IMR-90 (cell line): Measurements from ENCODE around the gene UBE2QL1. TPM values are rescaled to one million over a fixed set of nuclear protein-coding genes. Genes with fewer than 3 reads are reported as not detected.

Experiments used
- ATAC-seq: fragments of 200-7000 bp; cut with Tn5 transposase; 2 replicates; pipeline ENCODE4 v1.9.1; 2020; ENCODE audit warnings: low read depth, mild to moderate bottlenecking, moderate library complexity
- BruUV-seq: library from RNA; stranded (reverse); fragments of 400-500 nt; replicated peaks from 2 replicates; lab custom pipeline; 2021; lab: Mats Ljungman, UMichigan
- CTCF ChIA-PET: fragments of 300-600 bp; formaldehyde crosslinking; extraction: SDS; loops from one replicate; lab custom pipeline; 2021; ENCODE audit warnings: antibody characterized with exemption; lab: Yijun Ruan, JAX
- POLR2A ChIA-PET: fragments of 300-600 bp; sonication (Branson Sonifier 250); formaldehyde crosslinking; loops from one replicate; lab custom pipeline; 2022; ENCODE audit warnings: antibody characterized with exemption; ENCODE audit not compliant: unreplicated experiment; lab: Charles Lee
- DNase-seq: peaks from one replicate; pipeline ENCODE4 v3.0.0; 2013
- H2AFZ ChIP-seq: replicated peaks from 2 replicates; pipeline ENCODE3; 2013; ENCODE audit warnings: low read length, mild to moderate bottlenecking; ENCODE audit not compliant: poor library complexity
- H2AK5ac ChIP-seq: 2 replicates; pipeline ENCODE4 v1.6.1; 2013; ENCODE audit warnings: low read depth, low read length, inconsistent platforms
- H2AK9ac ChIP-seq: replicated peaks from 2 replicates; pipeline ENCODE3; 2013; ENCODE audit warnings: mild to moderate bottlenecking, low read depth, low read length, moderate library complexity; ENCODE audit not compliant: poor library complexity
- H2BK120ac ChIP-seq: 2 replicates; pipeline ENCODE4 v1.6.1; 2013; ENCODE audit warnings: low read depth, low read length, inconsistent platforms
- H2BK15ac ChIP-seq: 3 replicates; pipeline ENCODE4 v1.6.1; 2013; ENCODE audit warnings: low read depth, low read length, inconsistent platforms
- H2BK20ac ChIP-seq: 2 replicates; pipeline ENCODE4 v1.6.1; 2013; ENCODE audit warnings: low read depth, mild to moderate bottlenecking, inconsistent platforms, low read length, moderate library complexity
- H2BK5ac ChIP-seq: 2 replicates; pipeline ENCODE4 v1.6.1; 2013; ENCODE audit warnings: mild to moderate bottlenecking, low read depth, low read length, inconsistent platforms; ENCODE audit not compliant: poor library complexity, severe bottlenecking
- H3K14ac ChIP-seq: replicated peaks from 2 replicates; pipeline ENCODE4 v1.6.1; 2013; ENCODE audit warnings: low read depth, low read length, inconsistent platforms
- H3K18ac ChIP-seq: 2 replicates; pipeline ENCODE4 v1.6.1; 2013; ENCODE audit warnings: low read depth, low read length, control low read depth
- H3K23ac ChIP-seq: 2 replicates; pipeline ENCODE4 v1.6.1; 2013; ENCODE audit warnings: low read depth, low read length, inconsistent platforms
- H3K27ac ChIP-seq: 2 replicates; pipeline ENCODE4 v1.5.1; 2013; ENCODE audit warnings: mild to moderate bottlenecking, control low read depth, low read length; ENCODE audit not compliant: insufficient read depth
- H3K27me3 ChIP-seq: 2 replicates; pipeline ENCODE4 v1.6.1; 2013; ENCODE audit warnings: low read length; ENCODE audit not compliant: control insufficient read depth, insufficient read depth
- H3K36me3 ChIP-seq: 2 replicates; pipeline ENCODE4 v1.6.1; 2013; ENCODE audit warnings: low read length, mixed read lengths; ENCODE audit not compliant: control insufficient read depth, insufficient read depth
- H3K4ac ChIP-seq: 2 replicates; pipeline ENCODE4 v1.6.1; 2013; ENCODE audit warnings: low read depth, low read length, inconsistent platforms
- H3K4me1 ChIP-seq: 2 replicates; pipeline ENCODE4 v1.6.1; 2013; ENCODE audit warnings: low read length, mixed read lengths; ENCODE audit not compliant: control insufficient read depth, insufficient read depth
- H3K4me2 ChIP-seq: 2 replicates; pipeline ENCODE4 v1.6.1; 2013; ENCODE audit warnings: low read depth, mild to moderate bottlenecking, control low read depth, low read length, moderate library complexity
- H3K4me3 ChIP-seq: 2 replicates; pipeline ENCODE4 v1.5.1; 2013; ENCODE audit warnings: low read depth, mild to moderate bottlenecking, control low read depth, low read length, moderate library complexity; ENCODE audit not compliant: insufficient read depth
- H3K56ac ChIP-seq: 2 replicates; pipeline ENCODE4 v1.6.1; 2013; ENCODE audit warnings: low read length, inconsistent platforms; ENCODE audit not compliant: insufficient read depth; ENCODE audit errors: extremely low read depth
- H3K79me1 ChIP-seq, 2 experiments: 2 replicates each; pipeline ENCODE4 v1.6.1; 2013; ENCODE audit warnings: low read length in 2 of 2, inconsistent platforms in 1 of 2, low read depth in 1 of 2
- H3K9ac ChIP-seq: 2 replicates; pipeline ENCODE4 v1.6.1; 2013; ENCODE audit warnings: low read depth, low read length, control low read depth
- H3K9me1 ChIP-seq: 2 replicates; pipeline ENCODE4 v1.6.1; 2013; ENCODE audit warnings: low read length, inconsistent platforms; ENCODE audit not compliant: insufficient read depth
- H3K9me3 ChIP-seq: 2 replicates; pipeline ENCODE4 v1.6.1; 2013; ENCODE audit warnings: low read length; ENCODE audit not compliant: control insufficient read depth, insufficient read depth
- H4K20me1 ChIP-seq: 2 replicates; pipeline ENCODE4 v1.6.1; 2013; ENCODE audit warnings: low read length, inconsistent platforms; ENCODE audit not compliant: insufficient read depth
- H4K5ac ChIP-seq: 2 replicates; pipeline ENCODE4 v1.6.1; 2013; ENCODE audit warnings: mild to moderate bottlenecking, low read depth, low read length, control low read depth
- H4K8ac ChIP-seq, 2 experiments: 2 replicates each; pipeline ENCODE4 v1.6.1; 2013; ENCODE audit warnings: low read depth in 2 of 2, low read length in 2 of 2, control low read depth in 1 of 2, inconsistent platforms in 1 of 2
- H4K91ac ChIP-seq: 2 replicates; pipeline ENCODE4 v1.6.1; 2013; ENCODE audit warnings: low read depth, low read length, inconsistent platforms; ENCODE audit not compliant: insufficient read depth
- BHLHE40 ChIP-seq: fragments of 150-350 bp; IDR thresholded peaks from 2 replicates; pipeline ENCODE4 v1.6.1; 2016; ENCODE audit warnings: mild to moderate bottlenecking, low read depth, low read length
- CEBPB ChIP-seq: IDR thresholded peaks from 2 replicates; pipeline ENCODE4 v1.6.1; 2012; ENCODE audit warnings: low read depth, low read length, improper control_type of control experiment
- CHD1 ChIP-seq: IDR thresholded peaks from 2 replicates; pipeline ENCODE4 v1.6.1; 2012; ENCODE audit warnings: low read depth, low read length, improper control_type of control experiment
- CTCF ChIP-seq: conservative IDR thresholded peaks from 2 replicates; pipeline ENCODE4 v1.5.1; 2012; ENCODE audit warnings: mild to moderate bottlenecking, low read depth, low read length, improper control_type of control experiment
- FOS ChIP-seq: fragments of 150-350 bp; IDR thresholded peaks from 2 replicates; pipeline ENCODE4 v1.6.1; 2016; ENCODE audit warnings: low read depth, low read length
- MAZ ChIP-seq: IDR thresholded peaks from 2 replicates; pipeline ENCODE4 v1.6.1; 2012; ENCODE audit warnings: low read depth, mild to moderate bottlenecking, low read length, improper control_type of control experiment, moderate library complexity, borderline replicate concordance
- POLR2A ChIP-seq: IDR thresholded peaks from 2 replicates; pipeline ENCODE4 v1.6.1; 2012; ENCODE audit warnings: mild to moderate bottlenecking, low read depth, low read length
- RCOR1 ChIP-seq: IDR thresholded peaks from 2 replicates; pipeline ENCODE4 v1.6.1; 2012; ENCODE audit warnings: mild to moderate bottlenecking, low read length, improper control_type of control experiment; ENCODE audit not compliant: insufficient replicate concordance
- RFX5 ChIP-seq: IDR thresholded peaks from 2 replicates; pipeline ENCODE4 v1.8.0; 2012; ENCODE audit warnings: low read depth, mild to moderate bottlenecking, low read length, moderate library complexity
- WGBS, 2 experiments: methylation state at CpG; one replicate each; pipeline versions ENCODE4 v1.1.5 to v1.1.7; 2013; ENCODE audit warnings: missing lambda C conversion rate in 2 of 2; ENCODE audit not compliant: insufficient read length in 1 of 2; ENCODE audit errors: extremely low coverage in 2 of 2; 5-methylcytosine and 5-hydroxymethylcytosine counted together
- dilution Hi-C: fragments of 300-500 bp; cut with HindIII; formaldehyde crosslinking; loops from one replicate; pipeline ENCODE4 v1.14.3; 2018; ENCODE audit warnings: low sequenced_read_pairs; ENCODE audit not compliant: unreplicated experiment
- in situ Hi-C: fragments of 300-500 bp; cut with MboI; formaldehyde crosslinking; loops from 3 replicates; pipeline ENCODE4 v1.14.3; 2019; ENCODE audit warnings: low sequenced_read_pairs, inconsistent platforms, mixed read lengths
- intact Hi-C: fragments of 100-400 bp; cut with micrococcal nuclease; formaldehyde crosslinking; loops from 2 replicates; pipeline ENCODE4 v1.10.0; 2022
- polyA plus RNA-seq, 3 experiments: library from polyadenylated mRNA; depleted of rRNA; stranded (reverse); fragments of >200 nt; gene quantifications; 2 replicates each; pipeline ENCODE4 v1.2.3, GENCODE V29; 2012; ENCODE audit warnings: low replicate concordance in 1 of 3
- total RNA-seq: library from RNA; depleted of rRNA; stranded (reverse); fragments of >200 nt; gene quantifications from 2 replicates; pipeline ENCODE4 v1.2.3, GENCODE V29; 2012

Gene UBE2QL1
- total and polyA plus RNA-seq, 2 of the 4 experiments (the other 2 are of a cell fraction): not detected

DNA sequence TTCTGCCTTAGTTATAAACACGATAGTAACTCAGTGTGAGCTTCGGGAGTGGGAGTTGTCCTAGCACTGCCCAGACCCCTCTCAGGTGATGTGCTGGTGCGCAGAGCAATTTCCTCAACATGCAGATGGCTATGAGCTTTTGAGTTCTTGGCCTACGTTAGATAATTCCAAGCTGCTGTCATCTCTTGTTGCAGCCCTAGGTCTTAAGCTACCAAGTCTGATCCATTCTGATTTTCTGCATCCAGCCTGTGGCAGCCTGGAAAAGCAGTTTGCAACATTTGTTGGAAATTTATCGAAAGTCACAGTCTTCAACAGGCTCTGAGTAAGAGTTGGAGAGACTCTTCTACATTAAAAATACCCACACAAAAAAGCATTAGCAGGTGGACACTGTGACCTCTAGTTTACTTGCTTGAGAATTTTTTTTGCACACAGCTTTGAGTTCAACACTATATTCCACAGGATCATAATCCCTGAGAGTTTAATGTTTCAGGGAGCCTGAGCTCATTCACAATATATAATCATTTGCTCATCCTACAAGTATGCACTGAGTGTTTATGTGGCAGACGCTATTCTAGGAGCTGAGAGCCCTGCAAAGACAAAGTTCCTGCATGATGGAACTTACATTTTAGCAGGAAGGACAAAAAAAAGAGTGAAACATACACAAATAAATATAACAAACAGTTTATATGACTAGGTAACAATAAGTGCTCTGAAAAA is 91.6 kb downstream of the UBE2QL1 start:
- Histone ChIP-seq H2AFZ (no peak overlapping the region), H3K4me1 (no peaks in the 10 kb centered on the region), H4K5ac (no peak overlapping the region), H3K9ac (no peak overlapping the region), H4K8ac (no peak overlapping the region), H2AK9ac (no peak overlapping the region), H3K79me1 (no peaks in the 10 kb centered on the region), H2BK120ac (no peak overlapping the region), H3K4ac (no peak overlapping the region), H3K36me3 (no peaks in the 10 kb centered on the region), H2BK5ac (no peak overlapping the region), H3K27ac (no peak overlapping the region), H4K20me1 (no peaks in the 10 kb centered on the region), H3K4me3 (no peak overlapping the region), H3K18ac (no peak overlapping the region), H3K27me3 (no peaks in the 10 kb centered on the region), H3K4me2 (no peak overlapping the region), H3K23ac (no peak overlapping the region), H3K14ac (no peak overlapping the region), H2BK15ac (no peak overlapping the region), H3K56ac (no peak overlapping the region), H3K9me1 (no peaks in the 10 kb centered on the region), H4K91ac (no peak overlapping the region), H2BK20ac (no peak overlapping the region), H2AK5ac (no peak overlapping the region), H3K9me3 (no peaks in the 10 kb centered on the region)
- BruUV-seq: no TSS peak
- WGBS, 2 experiments: no CpG with 5 or more reads among the region's 6 CpGs
- intact Hi-C loops: no loop called here
- DNase-seq (peak; percentile 56), ATAC-seq (peak; percentile 96)
- dilution Hi-C loops: no loop called here
- POLR2A ChIA-PET: no interaction called here
- in situ Hi-C loops: no loop called here
- CTCF ChIA-PET: interaction anchor here (0.6 kb wide), 1 partner anchor 24 kb away, joined by 3 read pairs; no protein-coding TSS in a partner anchor
- TF ChIP-seq CTCF: no peak
- no peak for TF ChIP-seq FOS
- TF ChIP-seq BHLHE40: no peak
- no peak for TF ChIP-seq CEBPB
- no peak for TF ChIP-seq MAZ
- TF ChIP-seq RFX5: no peak
- no peak for TF ChIP-seq RCOR1
- no peak for TF ChIP-seq POLR2A
- TF ChIP-seq CHD1: no peak
